NK-92 (cell line): Measurements from ENCODE around the gene STMN3.

ENCODE experiments used
- DNase-seq: peaks from one replicate; lab custom pipeline; 2025; ENCODE audit not compliant: unreplicated experiment; lab: John Stamatoyannopoulos, UW

The STMN3 gene

GRCh38 chr20:63653041-63653973 lies at the start of gene STMN3:
Gene STMN3, minus strand, starts transcription at chr20:63653424. Its CDS starts 79 bp downstream, at chr20:63653345.
- DNase-seq = no peak

- no peak for DNase-seq
These were observed 48.9 kb upstream of the STMN3 start for GRCh38 chr20:63702036-63702665.

- no peak for DNase-seq
These were observed 48.3 kb upstream of the STMN3 start for GRCh38 chr20:63701329-63702035.

- DNase-seq = no peak
These were observed 47.8 kb upstream of the STMN3 start for GRCh38 chr20:63701051-63701328.

- DNase-seq = no peak
These were observed 47.2 kb upstream of the STMN3 start for GRCh38 chr20:63700199-63701050.

GRCh38 chr20:63699466-63700198 lies 46.4 kb upstream of the STMN3 start:
- DNase-seq = no peak

GRCh38 chr20:63698739-63699465 lies 45.7 kb upstream of the STMN3 start:
- DNase-seq = no peak

GRCh38 chr20:63697868-63698545 lies 44.8 kb upstream of the STMN3 start:
- DNase-seq = no peak

- DNase-seq = no peak
These were observed 44.2 kb upstream of the STMN3 start for GRCh38 chr20:63697357-63697867.

- no peak for DNase-seq
These were observed 43.6 kb upstream of the STMN3 start, which contains the start of gene TNFRSF6B for GRCh38 chr20:63696628-63697356. Gene TNFRSF6B, plus strand, starts transcription at chr20:63696652. Its CDS starts 116 bp downstream, at chr20:63696768.

- DNase-seq = no peak
These were observed 43.0 kb upstream of the STMN3 start for GRCh38 chr20:63696306-63696627.

GRCh38 chr20:63695424-63696305 lies 42.4 kb upstream of the STMN3 start:
- DNase-seq = no peak

- no peak for DNase-seq
These were observed 41.6 kb upstream of the STMN3 start for GRCh38 chr20:63694584-63695423.

- DNase-seq = no peak
These were observed 40.7 kb upstream of the STMN3 start for GRCh38 chr20:63693733-63694583.

GRCh38 chr20:63693083-63693732 lies 40.0 kb upstream of the STMN3 start:
- DNase-seq = no peak
